Measurements from ENCODE around the gene SYNDIG1.

SYNDIG1 gene

GRCh38 chr20:24469116-24469893 is at the start of gene SYNDIG1:
SYNDIG1 (plus strand) TSS chr20:24469629; CDS start chr20:24543098, 73,469 bp downstream.
- DNase-seq = no peak

GRCh38 chr20:24419786-24420185 is 49.6 kb upstream of the SYNDIG1 start:
- DNase-seq = no peak

GRCh38 chr20:24420567-24420966 is 48.9 kb upstream of the SYNDIG1 start:
- DNase-seq = no peak

- no peak for DNase-seq
These were observed 48.4 kb upstream of the SYNDIG1 start for GRCh38 chr20:24421071-24421470.

- no peak for DNase-seq
These were observed 47.2 kb upstream of the SYNDIG1 start for GRCh38 chr20:24422091-24422760.

- DNase-seq = no peak
These were observed 45.8 kb upstream of the SYNDIG1 start for GRCh38 chr20:24423390-24424313.

GRCh38 chr20:24425523-24426135 is 43.8 kb upstream of the SYNDIG1 start:
- DNase-seq = no peak

- DNase-seq = no peak
These were observed 38.0 kb upstream of the SYNDIG1 start for GRCh38 chr20:24431279-24432045.

GRCh38 chr20:24432046-24432442 is 37.4 kb upstream of the SYNDIG1 start:
- DNase-seq = no peak

- DNase-seq = no peak
These were observed 33.3 kb upstream of the SYNDIG1 start for GRCh38 chr20:24436160-24436559.

- DNase-seq = no peak
These were observed 32.0 kb upstream of the SYNDIG1 start for GRCh38 chr20:24437196-24438082.

GRCh38 chr20:24438331-24438730 is 31.1 kb upstream of the SYNDIG1 start:
- no peak for DNase-seq

GRCh38 chr20:24439737-24440387 is 29.6 kb upstream of the SYNDIG1 start:
- DNase-seq = no peak

GRCh38 chr20:24441661-24442060 is 27.8 kb upstream of the SYNDIG1 start:
- no peak for DNase-seq

GRCh38 chr20:24442909-24443308 is 26.5 kb upstream of the SYNDIG1 start:
- DNase-seq = no peak

- no peak for DNase-seq
These were observed 26.0 kb upstream of the SYNDIG1 start for GRCh38 chr20:24443436-24443835.

- DNase-seq = no peak
These were observed 24.8 kb upstream of the SYNDIG1 start for GRCh38 chr20:24444526-24445190.

GRCh38 chr20:24445510-24446170 is 23.8 kb upstream of the SYNDIG1 start:
- DNase-seq = no peak

GRCh38 chr20:24446811-24447210 is 22.6 kb upstream of the SYNDIG1 start:
- no peak for DNase-seq
